Neural cell (in vitro differentiated cells): ENCODE data around the gene CCDC68. TPM values are rescaled to one million over a fixed set of nuclear protein-coding genes. Genes with fewer than 3 reads are reported as not detected.

Experiments used
- H2AFZ ChIP-seq: fragments of 200-600, 300-800 bp; sonication (generic), shearing (Covaris generic); 2 replicates; pipeline ENCODE4 v1.6.0; 2014; ENCODE audit warnings: low read depth, mild to moderate bottlenecking, antibody characterized with exemption, low read length, moderate library complexity
- H3F3A ChIP-seq: fragments of 200-600 bp; shearing (Covaris generic); 2 replicates; pipeline ENCODE4 v1.6.1; 2016; ENCODE audit warnings: mild to moderate bottlenecking, moderate library complexity, mixed read lengths, antibody characterized with exemption, low read length; ENCODE audit not compliant: insufficient read depth, poor library complexity, severe bottlenecking
- H3K27ac ChIP-seq: fragments of 200-600, 300-800 bp; sonication (generic), shearing (Covaris generic); 2 replicates; pipeline ENCODE4 v1.5.1; 2014; ENCODE audit warnings: mild to moderate bottlenecking, low read length, moderate library complexity
- H3K27me3 ChIP-seq: fragments of 300-800, 200-600 bp; sonication (generic), shearing (Covaris generic); 2 replicates; pipeline ENCODE4 v1.6.0; 2014; ENCODE audit warnings: mild to moderate bottlenecking, low read depth, low read length, moderate library complexity; ENCODE audit not compliant: insufficient read depth
- H3K36me3 ChIP-seq: fragments of 300-800, 200-600 bp; sonication (generic), shearing (Covaris generic); 2 replicates; pipeline ENCODE4 v1.5.1; 2014; ENCODE audit warnings: mild to moderate bottlenecking, antibody characterized with exemption, low read length, moderate library complexity; ENCODE audit not compliant: insufficient read depth
- H3K4me2 ChIP-seq: fragments of 300-800, 200-600 bp; sonication (generic), shearing (Covaris generic); 2 replicates; pipeline ENCODE4 v1.6.0; 2014; ENCODE audit warnings: mild to moderate bottlenecking, low read length
- H3K4me3 ChIP-seq: fragments of 300-800, 200-600 bp; sonication (generic), shearing (Covaris generic); 2 replicates; pipeline ENCODE4 v1.5.1; 2014; ENCODE audit warnings: mild to moderate bottlenecking, low read length, moderate library complexity
- H3K79me2 ChIP-seq: fragments of 200-600 bp; shearing (Covaris generic); replicated peaks from 2 replicates; pipeline ENCODE4 v1.6.0; 2014; ENCODE audit warnings: mild to moderate bottlenecking, low read length, moderate library complexity; ENCODE audit not compliant: insufficient read depth
- H3K9ac ChIP-seq: fragments of 300-800, 200-600 bp; sonication (generic), shearing (Covaris generic); 2 replicates; pipeline ENCODE4 v1.6.1; 2016; ENCODE audit warnings: mild to moderate bottlenecking, low read length, mixed read lengths
- H3K9me2 ChIP-seq: fragments of 200-600 bp; shearing (Covaris generic); 2 replicates; pipeline ENCODE4 v1.6.1; 2016; ENCODE audit warnings: mild to moderate bottlenecking, low read length, mixed read lengths; ENCODE audit not compliant: insufficient read depth
- H3K9me3 ChIP-seq: fragments of 200-600, 300-800 bp; sonication (generic), shearing (Covaris generic); 2 replicates; pipeline ENCODE4 v1.6.1; 2016; ENCODE audit warnings: mild to moderate bottlenecking, mixed run types, low read length, moderate library complexity, mixed read lengths
- H4K20me1 ChIP-seq: fragments of 200-600 bp; shearing (Covaris generic); 2 replicates; pipeline ENCODE4 v1.6.1; 2016; ENCODE audit warnings: mild to moderate bottlenecking, mixed run types; ENCODE audit not compliant: insufficient read depth
- CTCF ChIP-seq: fragments of 450-650 bp; IDR thresholded peaks from 2 replicates; pipeline ENCODE4 v1.5.1; 2014; ENCODE audit warnings: antibody characterized with exemption, mild to moderate bottlenecking, moderate library complexity; ENCODE audit not compliant: poor library complexity, severe bottlenecking
- EP300 ChIP-seq: fragments of 450-650 bp; conservative IDR thresholded peaks from 2 replicates; pipeline ENCODE4 v1.6.1; 2014; ENCODE audit warnings: antibody characterized with exemption, mild to moderate bottlenecking, moderate library complexity; ENCODE audit not compliant: poor library complexity, severe bottlenecking
- EZH2 ChIP-seq: fragments of 200-600, 300-800 bp; shearing (Covaris generic), sonication (generic); IDR thresholded peaks from 2 replicates; pipeline ENCODE4 v1.6.1; 2014; ENCODE audit warnings: antibody characterized with exemption, low read length, borderline replicate concordance, mild to moderate bottlenecking; ENCODE audit not compliant: insufficient read depth, poor library complexity, severe bottlenecking
- MXI1 ChIP-seq: fragments of 450-650 bp; conservative IDR thresholded peaks from 2 replicates; pipeline ENCODE4 v1.6.1; 2014; ENCODE audit warnings: antibody characterized with exemption, mild to moderate bottlenecking; ENCODE audit not compliant: poor library complexity, severe bottlenecking
- POLR2AphosphoS5 ChIP-seq: IDR thresholded peaks from 2 replicates; pipeline ENCODE4 v1.6.1; 2012
- RAD21 ChIP-seq: fragments of 450-650 bp; conservative IDR thresholded peaks from 2 replicates; pipeline ENCODE4 v1.6.1; 2014; ENCODE audit warnings: antibody characterized with exemption, mild to moderate bottlenecking, moderate library complexity
- REST ChIP-seq: IDR thresholded peaks from 2 replicates; pipeline ENCODE4 v1.6.1; 2012; ENCODE audit warnings: borderline replicate concordance
- SMC3 ChIP-seq: fragments of 450-650 bp; conservative IDR thresholded peaks from 2 replicates; pipeline ENCODE4 v1.6.1; 2014; ENCODE audit warnings: antibody characterized with exemption, mild to moderate bottlenecking, moderate library complexity; ENCODE audit not compliant: poor library complexity
- TAF1 ChIP-seq: IDR thresholded peaks from 2 replicates; pipeline ENCODE4 v1.6.1; 2012; ENCODE audit warnings: low read depth
- polyA plus RNA-seq: library from polyadenylated mRNA; depleted of rRNA; stranded (reverse); fragments of >200 nt; gene quantifications from 2 replicates; pipeline ENCODE4 v1.2.3, GENCODE V29; 2014

Gene CCDC68
- polyA plus RNA-seq, 1 donor from 2014 or later, result 0.30 TPM

- Histone ChIP-seq H3K79me2 (no peaks in the 10 kb centered on the region), H3K9me2 (no peaks in the 10 kb centered on the region), H3K9me3 (no peaks in the 10 kb centered on the region), H3K4me3 (no peak overlapping the region), H3K27me3 (no peaks in the 10 kb centered on the region), H3K27ac (no peak overlapping the region), H3K36me3 (no peaks in the 10 kb centered on the region), H4K20me1 (no peaks in the 10 kb centered on the region), H2AFZ (no peak overlapping the region), H3K9ac (no peak overlapping the region), H3K4me2 (no peak overlapping the region), H3F3A (peaks cover 4% of the 10 kb centered on the region)
- no peak for TF ChIP-seq CTCF
Measured at GRCh38 chr18:55001394-55002024, 42.2 kb upstream of the CCDC68 start.

GRCh38 chr18:55000529-55000928 is 41.3 kb upstream of the CCDC68 start:
- no peak overlapping the region for H3K4me2 ChIP-seq
- no peaks in the 10 kb centered on the region for H3K79me2 ChIP-seq
- H3K9me2 ChIP-seq, result no peaks in the 10 kb centered on the region
- no peak overlapping the region for H3K4me3 ChIP-seq
- no peaks in the 10 kb centered on the region for H3K9me3 ChIP-seq
- no peak overlapping the region for H2AFZ ChIP-seq
- H3K36me3 ChIP-seq, result no peaks in the 10 kb centered on the region
- peaks cover 4% of the 10 kb centered on the region for H3F3A ChIP-seq
- no peaks in the 10 kb centered on the region for H4K20me1 ChIP-seq
- no peak overlapping the region for H3K27ac ChIP-seq
- TF ChIP-seq REST (no peak), EP300 (no peak), SMC3 (no peak), MXI1 (no peak), EZH2 (no peak), CTCF (no peak), TAF1 (no peak), POLR2AphosphoS5 (no peak), RAD21 (no peak)
- no peak overlapping the region for H3K9ac ChIP-seq
- H3K27me3 ChIP-seq, result no peaks in the 10 kb centered on the region
